GM18498 (cell line): ENCODE data around the gene DPP4.
"Not testable (repeated sequence)": the region's sequence is repeated elsewhere in the genome, so short reads cannot be mapped to it uniquely, and the experiment has no call there.

Experiments
- ATAC-seq: cut with Tn5 transposase; IDR thresholded peaks from one replicate; pipeline ENCODE4 v1.9.1; 2021; ENCODE audit warnings: mild to moderate bottlenecking, moderate library complexity; ENCODE audit not compliant: unreplicated experiment

DPP4 gene

DNA sequence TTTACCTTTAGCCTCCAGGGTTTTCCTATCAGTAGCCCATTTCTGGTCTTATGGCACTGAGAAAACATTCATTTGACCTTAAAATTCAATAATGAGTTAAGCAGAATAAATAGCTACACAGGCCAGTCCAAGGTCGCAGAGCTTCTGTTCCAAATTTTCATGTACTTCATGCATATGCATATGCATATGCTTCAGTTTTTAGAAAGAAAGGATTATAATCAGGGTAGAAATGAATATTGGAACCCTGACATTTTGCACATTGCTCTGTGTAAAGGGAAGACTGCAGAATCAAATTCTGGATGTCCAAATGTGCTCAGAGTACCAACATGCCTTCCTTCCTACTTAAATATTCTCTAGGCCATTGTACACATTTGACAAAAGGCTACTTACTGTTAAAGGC, 104.9 kb downstream of the DPP4 start:
- no peak for ATAC-seq

DNA sequence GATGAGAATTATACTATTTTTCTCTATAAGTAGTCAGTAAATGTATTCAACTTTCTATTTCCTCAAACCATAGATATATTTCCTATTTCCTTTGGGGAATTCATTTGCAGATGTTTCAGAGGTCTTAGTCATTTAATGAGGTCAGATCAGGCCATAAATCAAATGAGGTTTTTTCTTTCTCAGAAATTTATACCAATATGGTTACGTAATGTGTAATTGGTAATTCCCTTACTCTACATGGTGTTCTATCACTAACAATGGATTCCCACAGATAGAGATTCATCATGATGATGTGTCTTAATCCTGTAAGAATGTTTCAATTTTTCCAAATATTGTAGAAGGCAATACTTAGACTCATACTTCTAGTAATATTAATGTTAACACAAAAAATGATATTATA, 108.0 kb downstream of the DPP4 start:
- no peak for ATAC-seq

DNA sequence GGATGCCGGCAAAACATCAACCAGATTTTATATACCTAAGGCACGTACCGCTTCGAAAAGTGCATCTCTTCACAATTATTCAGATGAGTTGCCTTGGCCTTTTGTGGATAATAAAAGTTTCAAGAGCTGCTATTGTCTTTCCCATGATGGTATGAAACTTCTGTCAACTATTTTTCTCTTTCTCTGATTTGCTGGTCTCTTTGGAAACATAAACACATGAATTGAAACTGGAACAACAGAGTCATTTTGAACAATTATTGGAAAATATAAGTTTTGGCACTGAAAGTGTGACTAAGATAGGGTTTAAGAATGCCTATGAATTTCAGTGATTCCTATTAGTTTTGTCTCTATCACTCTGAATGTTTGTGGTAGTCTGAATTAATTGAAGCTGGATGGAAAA, 109.9 kb downstream of the DPP4 start:
- ATAC-seq: no peak

DNA sequence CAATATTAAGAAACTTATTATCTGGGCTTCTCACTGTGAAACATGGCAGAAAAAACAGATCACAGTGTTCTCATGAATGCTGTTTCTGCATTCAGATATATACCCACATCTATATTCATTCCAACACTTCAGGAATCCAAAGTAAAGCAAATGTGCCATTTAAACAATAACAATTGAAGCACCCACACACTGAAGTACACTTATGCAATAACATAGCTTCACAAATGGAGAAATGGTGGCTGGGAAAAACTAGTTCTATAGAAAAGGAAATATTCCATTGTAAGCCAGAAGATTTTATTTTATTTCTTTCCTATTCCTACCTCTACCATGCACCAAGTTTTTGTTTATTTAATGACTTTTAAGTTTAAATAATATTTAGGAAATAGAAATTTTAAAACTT, 111.9 kb downstream of the DPP4 start:
- no peak for ATAC-seq

DNA sequence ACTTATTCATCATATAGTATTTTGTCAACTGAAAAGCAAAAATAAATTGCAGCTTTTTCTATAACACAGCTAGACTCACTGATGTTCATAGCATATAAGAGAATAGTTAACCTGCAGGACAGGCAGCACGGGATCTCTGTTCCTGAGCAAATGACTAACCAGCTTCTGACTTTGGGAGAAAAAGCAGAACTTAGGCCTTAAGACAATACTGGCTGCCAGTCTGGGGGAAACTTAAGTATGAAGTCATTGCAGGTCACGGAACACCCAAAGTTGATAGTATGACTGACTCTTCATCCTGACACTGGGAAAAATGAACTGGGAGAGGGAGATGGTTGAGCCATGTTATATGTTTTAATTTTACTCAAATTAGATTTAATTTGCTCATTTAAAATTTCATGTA, 113.0 kb downstream of the DPP4 start:
- ATAC-seq: no peak

DNA sequence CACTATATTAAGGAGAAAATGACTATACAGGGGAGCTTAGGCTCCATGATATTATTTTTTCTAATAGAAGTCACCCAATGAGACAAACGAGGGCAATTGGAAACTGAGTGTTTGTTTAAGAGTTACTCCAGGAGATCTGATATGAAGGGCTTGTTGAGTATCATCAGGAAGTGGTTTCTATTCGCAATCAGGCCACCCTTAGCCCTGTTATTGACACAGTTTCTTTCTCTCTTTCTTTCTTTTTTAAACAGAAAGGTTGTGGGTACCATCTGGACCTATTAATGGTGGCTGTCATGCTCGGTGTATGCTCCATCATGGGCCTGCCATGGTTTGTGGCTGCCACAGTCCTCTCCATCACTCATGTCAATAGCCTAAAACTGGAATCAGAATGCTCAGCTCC, 117.3 kb downstream of the DPP4 start:
- ATAC-seq: no peak

DNA sequence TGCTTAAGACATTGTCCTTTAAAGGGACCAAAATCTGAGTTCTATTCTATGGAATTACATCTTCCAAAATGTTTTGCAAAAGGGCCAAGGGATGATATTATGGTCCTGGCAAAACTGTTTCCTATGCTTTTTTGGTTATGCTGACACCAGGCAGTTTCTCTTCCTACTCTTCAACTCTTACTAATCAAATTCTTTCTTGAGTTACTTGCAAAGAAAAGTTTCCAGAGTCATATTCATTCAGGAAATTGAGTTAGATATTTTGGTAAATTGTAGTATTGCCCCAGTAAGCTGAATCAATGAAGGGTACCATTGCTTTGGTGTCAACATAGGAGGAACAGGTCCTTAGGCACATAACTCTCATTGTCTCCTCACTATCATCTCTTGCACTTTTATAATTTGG, 118.8 kb downstream of the DPP4 start:
- no peak for ATAC-seq

DNA sequence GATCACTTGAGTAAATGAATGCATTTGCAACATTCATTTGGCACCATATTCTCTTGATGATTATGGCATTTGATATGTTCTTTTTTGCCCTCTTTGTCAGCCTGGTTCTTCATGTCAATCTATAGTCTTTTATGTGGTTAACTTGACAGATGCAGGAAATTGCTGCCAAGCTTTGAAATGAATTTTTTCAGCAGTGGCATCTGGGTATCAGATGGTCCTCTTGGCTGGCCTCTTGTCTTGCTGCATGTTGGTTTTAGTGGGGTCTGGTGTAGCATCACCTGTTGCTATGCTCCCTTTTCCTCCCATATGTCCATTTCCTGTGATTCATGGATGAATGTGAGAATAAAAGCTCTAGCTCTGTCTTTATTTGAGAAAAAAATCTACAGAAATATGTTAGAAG, 119.9 kb downstream of the DPP4 start:
- no peak for ATAC-seq

DNA sequence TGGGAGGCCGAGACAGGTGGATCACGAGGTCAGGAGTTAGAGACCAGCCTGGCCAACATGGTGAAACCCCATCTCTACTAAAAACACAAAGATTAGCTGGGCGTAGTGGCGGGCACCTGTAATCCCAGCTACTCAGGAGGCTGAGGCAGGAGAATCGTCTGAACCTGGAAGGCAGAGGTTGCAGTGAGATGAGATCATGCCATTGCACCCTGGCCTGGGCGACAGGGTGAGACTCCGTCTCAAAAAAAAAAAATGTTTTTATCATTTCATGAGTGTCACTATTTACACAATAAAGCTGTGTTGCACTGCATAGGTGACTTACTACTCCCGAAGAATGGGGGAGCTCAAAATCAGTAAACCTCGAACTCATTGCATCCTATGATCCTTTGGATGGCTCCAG, 120.6 kb downstream of the DPP4 start:
- ATAC-seq: not testable (repeated sequence)

DNA sequence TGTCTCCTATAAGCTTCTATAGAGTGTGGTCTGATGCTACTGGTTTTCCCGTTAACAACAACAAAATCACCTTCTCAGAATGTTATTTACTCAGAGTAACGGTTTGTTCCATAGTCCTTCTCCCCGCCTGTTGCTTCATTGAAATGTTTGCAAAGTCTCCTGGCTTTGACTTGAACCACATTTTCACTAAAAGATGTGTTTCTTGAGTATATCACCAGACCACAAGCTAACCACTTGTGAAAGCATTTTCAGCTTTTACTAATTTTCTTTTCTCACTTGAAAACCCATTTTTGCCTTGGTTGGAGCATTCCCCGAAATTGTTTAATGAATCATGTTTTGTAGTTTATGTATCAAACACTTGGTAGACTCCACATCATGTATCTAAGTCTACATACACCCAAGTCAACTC, 121.2 kb downstream of the DPP4 start:
- no peak for ATAC-seq

DNA sequence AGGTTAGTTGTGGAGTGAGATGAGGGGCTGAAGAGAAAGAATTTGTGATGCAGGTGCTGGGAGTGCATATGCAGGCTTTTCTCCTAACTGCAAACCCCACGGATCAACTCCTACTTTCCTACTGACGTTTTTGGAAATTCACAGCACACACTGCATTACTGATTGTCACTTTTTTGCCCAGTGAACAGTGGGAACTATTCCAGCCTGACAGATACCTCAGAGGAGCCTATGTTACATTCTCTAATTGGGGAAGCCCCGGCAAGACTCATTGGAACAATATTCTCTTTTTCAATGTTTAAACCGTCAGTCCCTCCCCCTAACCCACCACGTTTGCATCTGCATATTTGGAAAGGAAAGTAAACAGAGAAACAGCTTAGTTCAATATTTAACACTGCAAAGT, 126.2 kb downstream of the DPP4 start:
- ATAC-seq: no peak

DNA sequence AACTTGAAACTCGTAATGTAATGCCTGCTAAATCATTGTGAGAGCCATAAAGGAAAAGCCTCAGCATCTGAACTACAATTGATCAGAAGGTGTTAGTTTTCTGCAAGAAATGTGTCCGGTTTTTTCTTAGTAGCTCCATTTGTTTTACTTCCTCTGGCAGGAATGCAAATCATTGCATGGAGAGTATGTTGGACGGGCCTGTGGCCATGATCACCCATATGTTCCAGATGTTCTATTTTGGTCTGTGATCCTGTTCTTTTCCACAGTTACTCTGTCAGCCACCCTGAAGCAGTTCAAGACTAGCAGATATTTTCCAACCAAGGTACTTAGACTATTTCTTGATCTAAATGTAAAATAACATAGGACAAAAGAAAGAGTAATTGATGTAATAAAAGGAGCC, 126.6 kb downstream of the DPP4 start:
- ATAC-seq: no peak

DNA sequence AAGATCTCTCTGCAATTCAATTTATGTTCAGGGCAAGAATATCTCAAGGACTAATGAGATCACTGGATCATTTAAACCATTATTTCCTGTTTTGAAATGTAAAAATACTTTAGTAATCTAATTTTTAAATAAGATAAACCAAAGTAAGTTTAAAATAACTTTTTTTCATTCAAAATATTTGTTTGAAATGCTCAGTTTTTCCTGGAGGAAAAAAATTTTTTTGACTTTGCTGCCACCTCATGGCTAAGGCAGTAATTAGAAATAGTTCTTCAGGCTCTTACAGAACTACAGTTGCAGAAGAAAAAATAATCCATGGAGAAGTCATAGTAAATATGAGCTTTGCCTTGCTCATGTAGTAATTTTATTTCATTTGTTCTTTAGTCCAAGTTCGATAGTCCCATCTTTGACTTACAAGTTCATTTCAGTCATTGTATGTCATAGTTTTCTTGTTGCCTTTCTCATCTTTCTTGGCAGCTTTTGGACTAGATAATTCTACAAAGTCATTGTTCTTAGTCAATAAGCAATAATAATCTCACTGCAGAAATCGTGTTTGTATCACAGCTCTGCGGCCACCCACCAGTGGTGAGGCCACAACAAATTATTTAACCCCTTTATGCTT, 127.4 kb downstream of the DPP4 start:
- no peak for ATAC-seq

DNA sequence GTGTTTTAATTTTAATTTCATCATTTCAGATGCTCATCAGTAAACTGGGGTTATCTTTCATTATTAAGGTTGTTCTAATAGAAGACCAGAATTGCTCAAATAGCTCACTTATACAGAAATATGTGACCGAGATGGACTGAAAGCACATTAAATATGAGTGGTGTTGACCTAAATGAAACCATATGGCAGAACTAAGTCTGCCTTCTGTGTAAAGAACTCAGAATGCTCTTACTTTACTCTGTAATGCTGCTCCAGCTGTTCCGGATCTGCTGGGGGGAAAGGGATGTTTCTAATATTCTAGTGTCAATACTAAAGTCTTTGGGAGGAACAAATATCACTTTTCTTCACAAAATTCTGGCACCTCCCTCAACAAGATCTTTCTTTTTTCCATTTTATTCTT, 131.0 kb downstream of the DPP4 start:
- no peak for ATAC-seq
